ENCODE results near the gene GHDC.
"Not testable (repeated sequence)": the region's sequence is repeated elsewhere in the genome, so short reads cannot be mapped to it uniquely, and the experiment has no call there.

The GHDC gene

DNA sequence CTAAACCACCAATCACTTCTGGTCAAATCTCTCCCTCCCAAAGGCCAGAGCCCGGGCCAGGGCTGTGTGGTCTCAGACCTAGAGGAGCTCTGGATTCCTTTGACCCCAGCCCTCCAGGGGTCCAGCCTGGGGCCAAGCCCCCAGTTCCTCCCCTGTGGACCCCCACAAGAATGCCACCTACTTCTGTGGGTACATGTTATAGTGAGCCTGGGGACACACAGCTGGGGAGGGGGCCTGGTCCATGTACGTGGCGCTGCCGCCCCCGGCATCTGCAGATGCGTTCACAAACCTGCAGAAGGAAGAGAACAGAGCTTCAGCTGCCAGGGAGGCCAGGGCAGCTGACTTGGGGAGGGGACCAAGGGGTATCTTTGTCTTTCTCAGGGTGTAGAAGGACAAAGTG, 7.9 kb upstream of the GHDC start:
- DNase-seq: no peak

DNA sequence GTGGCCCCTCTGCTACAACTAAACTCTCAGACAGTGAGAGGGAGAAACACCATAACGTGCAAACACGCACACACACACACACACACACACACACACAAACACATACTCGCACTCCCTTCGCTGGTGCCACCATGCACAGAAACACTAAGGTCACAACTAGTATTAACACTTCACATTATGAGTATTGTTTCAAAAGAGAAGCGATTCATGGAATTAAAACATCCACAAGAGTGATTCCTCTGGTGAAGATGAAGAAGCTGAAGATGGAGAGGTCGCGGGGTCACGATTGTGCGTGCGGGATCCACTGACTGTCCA, 7.1 kb upstream of the GHDC start:
- no peak for DNase-seq

DNA sequence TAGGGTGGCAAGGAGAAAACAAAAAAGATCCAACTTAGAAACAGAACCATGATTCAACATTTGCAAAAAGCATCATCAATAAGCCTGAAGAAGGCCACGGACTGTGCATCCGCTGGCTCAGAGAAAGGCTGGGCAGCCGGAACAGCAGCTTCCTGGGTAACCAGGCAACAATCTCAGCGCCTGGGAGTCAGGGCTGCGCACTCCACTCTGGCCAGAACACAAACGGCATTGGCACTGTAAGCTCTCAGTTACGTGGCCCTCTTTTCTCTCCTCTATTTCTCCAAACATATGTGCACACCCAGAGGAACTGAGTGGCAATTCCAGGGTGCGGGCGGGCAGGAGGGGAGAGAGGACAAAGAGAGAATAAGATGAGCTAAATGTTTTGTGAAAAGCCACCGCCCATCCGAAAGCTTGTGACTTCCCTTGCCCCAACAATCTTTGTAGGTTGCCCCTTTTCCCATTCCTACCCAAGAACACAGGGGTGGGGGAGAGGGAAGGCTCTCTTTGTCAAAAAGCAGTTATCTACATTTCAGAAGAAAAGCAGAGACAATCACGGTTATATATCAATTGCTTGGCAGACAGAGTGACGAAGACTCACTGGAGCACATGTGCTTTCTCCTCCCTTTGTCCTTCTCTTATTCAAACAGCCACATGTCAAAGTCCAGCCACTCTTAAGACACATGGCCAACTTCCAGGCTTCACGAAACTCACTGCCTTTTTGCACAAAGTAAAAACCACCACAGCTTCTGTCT, 6.6 kb upstream of the GHDC start:
- DNase-seq: no peak

DNA sequence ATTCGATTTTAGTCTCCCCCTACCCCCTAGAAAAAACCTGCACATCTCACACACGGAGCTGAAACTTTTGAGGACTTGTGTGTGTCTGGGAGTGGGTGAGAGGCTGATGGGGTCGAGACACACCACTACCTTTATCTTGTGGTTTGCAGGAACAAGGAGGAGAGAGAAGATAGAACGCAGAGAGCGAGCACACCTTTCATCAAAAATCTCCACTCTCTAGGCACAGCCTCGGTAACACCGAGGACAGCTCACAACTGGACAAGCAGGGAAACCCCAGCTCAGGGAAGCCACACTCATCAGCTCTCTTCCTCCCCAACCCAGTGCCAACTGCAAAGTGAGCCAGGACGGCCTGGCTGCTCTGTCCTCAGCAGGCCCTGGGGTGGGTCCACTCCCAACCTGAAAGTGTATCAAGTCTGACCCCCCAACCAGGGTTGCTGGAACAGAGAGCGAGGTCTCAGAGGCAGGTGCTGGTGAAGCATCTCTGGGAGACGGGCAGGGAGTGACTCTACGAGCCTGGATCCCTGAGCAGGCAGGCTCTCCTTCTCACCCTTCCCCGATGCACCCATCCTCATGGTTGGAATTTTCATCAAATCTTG, 5.2 kb upstream of the GHDC start:
- no peak for DNase-seq

DNA sequence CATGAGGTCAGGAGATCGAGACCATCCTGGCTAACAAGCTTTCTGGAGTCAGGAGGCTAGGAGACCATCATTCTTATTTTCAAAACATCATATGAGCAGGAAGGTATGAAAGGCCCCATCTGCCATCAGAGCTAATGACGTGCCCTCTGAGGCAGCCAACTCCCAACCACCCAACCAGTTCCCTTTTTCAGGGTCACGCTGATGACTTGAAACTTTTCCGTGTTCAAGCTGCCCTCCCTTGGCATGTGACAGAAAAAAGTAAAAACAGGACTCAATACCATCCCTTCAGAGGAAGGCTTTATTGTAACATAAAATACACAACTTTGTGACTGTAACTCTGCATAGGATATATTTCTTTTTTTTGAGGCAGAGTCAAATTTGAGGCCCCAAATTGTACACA, 4.6 kb upstream of the GHDC start:
- no peak for DNase-seq

DNA sequence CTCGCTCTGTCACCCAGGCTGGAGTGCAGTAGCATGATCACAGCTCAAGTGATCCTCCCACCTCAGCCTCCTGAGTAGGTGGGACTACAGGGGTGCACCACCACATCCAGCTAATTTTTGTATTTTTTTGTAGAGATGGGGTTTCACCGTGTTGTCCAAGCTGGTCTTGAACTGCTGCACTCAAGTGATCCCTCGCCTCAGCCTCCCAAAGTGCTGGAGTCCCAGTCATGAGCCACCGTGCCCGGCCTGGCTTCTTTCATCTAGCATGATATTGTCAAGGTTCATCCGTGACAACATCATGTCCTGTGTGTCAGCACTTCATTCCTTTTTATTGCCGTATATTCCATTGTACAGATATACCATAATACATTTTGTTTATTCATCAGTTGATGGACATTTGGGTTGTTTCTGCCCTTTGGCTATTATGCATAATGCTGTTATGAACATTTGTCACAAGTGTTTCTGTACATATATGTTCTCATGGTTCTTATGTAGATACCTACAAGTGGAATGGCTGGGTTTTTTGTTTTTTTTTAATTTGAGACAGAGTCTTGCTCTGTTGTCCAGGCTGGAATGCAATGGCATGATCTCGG, 3.4 kb upstream of the GHDC start:
- DNase-seq: no peak

DNA sequence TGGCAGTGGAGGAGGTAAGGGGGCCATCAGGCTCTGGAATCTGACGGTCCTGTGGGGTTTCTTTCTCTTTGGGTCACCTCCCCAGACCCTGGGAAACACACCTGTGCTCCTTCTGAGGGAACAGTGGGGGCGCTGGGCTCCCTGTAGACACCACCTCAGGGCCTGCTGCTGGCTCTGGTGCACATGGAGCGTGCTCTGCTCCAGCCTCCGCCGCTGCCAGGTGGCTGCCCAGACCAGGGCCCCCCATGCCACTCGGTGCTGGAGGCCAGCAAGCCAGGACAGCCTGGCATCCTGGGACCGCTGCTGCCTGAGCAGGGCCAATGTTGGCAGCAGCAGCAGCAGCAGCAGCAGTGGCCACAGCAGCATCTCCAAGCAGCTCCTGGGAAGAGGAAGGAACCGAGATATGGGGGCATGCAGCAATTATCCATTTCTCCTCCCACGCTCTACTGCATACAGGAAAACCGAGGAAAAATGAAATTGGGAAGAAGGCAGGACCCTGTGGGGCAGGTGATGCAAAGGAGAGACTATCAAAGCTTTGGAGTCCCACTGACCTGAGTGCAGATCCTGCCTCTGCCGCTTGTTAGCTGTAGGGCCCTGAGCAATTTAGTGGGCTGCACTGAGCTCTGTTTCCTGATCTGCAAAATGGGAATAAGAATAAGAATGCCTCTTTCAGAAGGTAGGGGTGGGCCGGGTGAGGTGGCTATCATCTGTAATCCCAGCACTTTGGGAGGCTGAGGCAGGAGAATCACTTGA, 902 bp downstream of the GHDC start:
- DNase-seq: no peak

DNA sequence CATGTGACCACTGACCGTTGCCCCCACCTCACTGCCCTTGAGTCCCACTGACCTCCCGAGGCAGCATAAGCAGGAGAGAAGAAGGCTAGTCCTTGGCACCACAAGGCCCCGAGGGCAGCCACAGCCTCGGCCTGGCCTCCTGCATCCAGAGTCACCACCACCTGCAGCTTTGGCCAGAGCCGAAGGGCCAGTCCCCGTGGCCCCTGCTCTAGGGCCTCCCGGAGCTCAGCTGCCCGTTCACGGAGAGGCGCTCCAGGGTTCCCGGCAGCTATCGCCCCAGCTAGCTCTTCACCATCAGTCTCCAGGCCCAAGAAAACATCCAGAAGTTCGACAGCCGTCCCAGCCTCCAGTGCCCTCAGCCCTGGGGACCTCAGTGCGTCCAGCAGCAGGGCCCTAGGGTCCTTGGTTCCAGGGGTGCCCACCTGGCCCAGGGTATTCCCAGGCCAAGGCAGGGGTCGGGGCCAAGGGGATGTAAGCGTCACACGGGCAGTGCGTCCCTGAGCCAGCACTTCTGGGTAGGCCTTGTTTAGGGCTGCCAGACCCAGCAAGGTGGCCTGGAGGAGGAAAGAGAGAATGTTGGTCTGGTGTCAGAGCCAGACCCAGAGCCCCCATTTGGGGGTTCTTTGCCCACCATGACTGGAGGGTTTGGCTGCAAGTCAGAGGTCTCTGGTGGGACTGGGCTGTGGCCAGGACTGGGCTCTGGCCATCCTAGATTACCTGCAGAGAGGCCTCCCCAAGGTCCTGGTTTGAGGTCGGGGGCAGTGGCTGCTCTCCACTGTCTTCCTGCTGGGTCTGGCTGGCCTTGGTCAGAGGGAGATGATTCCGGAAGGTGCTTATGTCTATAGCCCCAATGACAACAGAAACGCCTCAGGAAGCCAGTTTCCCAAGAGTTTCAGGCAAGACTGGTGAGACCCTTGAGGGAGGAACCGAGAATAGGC, 1.8 kb downstream of the GHDC start:
- DNase-seq: no peak

DNA sequence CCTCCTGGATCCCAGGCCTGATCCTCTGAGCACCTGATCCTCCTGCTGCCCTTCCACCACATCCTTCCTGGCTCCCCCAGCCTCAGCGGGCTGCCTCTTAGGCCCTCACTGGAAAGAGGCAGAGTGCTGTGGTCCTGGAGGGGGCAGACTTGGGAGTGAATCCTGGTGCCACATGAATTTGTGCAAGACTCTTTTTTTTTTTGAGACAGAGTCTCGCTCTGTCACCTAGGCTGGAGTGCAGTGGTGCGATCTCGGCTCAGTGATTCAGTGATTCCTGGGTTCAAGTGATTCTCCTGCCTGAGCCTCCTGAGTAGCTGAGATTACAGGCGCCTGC, 3.1 kb downstream of the GHDC start:
- DNase-seq: no peak

DNA sequence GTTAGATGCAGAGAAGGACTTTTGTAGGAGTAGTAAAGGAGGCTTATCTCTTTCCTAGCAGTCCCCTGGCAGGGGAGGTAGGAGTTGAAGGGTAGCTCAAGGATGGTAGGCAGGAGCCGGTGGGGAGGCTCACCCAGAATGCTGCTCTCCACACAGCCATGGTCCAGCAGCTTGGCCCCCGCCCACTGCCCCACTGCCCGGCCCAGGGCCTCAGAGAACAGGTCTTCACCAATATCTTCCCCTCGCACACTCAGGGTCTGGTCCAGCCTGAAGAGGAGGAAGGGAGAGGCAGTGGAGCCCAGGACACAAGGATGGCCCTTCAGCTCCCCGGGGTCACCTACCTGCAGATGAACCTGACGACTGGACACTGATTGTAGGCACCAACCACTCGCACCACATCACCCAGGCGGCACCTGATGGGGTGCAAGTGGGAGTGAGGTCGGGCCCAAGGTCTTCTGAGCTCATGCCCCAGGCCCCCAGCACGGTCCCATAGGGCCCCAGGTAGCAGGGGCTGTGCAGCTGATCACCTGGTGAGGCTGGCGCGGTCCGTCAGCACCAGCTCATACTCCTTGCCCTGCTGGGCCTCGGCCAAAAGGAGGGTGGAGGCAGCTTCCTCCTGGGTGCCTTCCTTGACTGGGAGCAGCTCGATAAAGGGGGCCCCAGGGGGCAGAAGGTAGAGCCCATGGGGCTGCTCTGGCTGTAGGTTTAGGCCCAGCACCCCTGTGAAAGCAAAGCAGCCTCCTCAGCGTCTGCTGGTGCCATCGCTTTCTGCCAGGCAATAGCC, 3.6 kb downstream of the GHDC start:
- DNase-seq: no peak

DNA sequence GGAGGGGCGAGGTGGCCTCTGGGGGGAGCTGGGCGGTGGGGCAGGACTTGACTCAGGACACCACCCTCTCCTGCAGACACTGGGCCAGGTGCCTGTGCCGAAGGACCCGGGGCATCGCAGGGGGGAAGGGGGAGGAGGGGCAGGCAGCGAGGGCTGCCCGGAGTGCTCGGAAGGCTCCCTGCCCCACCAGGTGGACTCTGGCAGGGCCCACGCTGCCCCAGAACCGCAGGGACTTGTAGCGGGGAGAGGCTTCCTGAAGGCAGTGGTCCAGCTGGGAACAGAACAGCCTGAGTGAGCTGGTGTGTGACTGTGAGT, 4.7 kb downstream of the GHDC start:
- DNase-seq: no peak

DNA sequence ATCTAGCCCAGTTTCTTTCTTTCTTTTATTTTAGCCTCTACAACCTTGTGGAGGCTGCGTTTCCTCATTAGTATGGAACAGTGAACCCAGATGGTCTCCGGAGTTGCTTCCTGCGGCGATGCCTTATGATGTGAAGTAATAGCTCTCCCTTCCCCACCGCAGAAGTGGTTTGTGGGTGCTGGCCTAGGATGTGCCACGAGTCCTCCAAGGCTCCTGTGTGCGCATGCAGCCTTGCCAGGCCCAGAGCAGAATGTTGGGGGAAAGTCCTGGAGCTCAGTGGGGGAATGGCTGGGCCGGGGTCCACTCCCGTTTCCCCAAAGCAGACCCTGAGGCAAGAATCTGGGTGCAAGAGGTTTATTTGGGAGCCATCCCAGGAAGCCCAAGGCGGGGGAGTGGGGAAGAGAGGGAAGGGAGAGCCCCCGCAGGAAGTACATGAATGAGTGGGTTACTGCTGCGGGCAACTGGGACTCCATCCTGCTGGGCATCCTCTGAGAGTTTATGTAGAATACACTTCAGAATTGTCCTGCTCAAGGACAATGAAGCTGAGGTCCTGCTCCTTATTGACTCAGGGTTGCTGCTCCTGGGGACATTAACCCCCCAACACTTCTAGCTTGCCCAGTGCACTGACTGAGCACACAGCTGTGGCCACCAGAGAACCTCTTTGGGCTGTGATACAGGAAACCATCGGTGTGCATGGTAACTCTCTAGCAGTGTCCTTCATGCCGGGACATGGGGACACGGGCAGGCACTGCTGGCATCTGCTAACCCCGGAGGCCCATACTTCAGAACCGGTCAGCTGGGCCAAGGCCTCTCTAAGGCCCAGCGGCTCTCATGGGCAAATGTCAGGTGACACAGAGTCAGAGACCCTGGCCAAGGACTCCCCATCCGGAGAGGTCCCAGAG, 5.3 kb downstream of the GHDC start:
- no peak for DNase-seq

DNA sequence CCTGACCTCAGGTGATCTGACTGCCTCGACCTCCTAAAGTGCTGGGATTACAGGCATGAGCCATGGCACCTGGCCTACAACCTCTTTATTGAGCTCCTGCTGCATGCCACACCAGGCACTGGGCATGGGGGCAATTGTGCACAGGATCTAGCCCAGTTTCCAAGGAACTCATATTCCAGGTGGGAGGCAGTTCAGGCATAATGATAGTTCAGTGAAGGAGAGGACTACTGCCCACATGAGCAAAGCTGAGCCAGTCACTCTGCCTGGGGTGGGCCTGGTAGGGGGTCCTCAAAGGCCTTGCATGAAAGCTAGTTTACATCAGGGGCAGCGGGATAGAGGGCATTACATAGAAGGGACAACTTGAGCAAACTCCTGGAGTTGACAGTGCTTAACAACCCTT, 6.5 kb downstream of the GHDC start:
- no peak for DNase-seq

DNA sequence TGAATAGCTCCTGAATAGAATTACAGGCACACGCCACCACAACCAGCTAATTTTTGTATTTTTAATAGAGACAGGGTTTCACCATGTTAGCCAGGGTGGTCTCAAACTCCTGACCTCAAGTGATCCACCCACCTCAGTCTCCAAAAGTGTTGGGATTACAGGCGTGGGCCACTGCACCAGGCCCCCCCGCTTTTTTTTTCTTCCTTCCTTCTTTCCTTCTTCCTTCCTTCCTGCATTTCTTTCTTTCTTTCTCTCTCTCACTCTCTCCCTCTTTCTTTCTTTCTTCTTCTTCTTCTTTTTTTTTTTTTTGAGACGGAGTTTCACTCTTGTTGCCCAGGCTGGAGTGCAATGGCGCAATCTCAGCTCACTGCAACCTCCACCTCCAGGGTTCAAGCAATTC, 8.1 kb downstream of the GHDC start:
- DNase-seq: not testable (repeated sequence)

DNA sequence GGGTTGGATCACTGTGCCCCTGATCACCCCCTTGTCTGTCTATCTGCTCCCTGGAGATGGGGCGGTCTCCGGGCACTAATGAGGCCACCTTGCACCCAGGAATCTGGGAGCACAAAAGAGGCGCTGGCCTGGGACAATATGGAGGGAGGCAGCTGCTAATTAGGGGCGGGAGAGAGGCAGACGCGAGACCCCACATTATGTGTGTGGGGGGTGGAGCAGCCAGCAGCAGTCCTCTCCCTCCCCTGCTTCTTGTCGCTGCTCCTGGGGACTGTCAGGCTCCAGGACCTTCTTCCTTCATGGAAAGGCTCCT, 8.7 kb downstream of the GHDC start:
- no peak for DNase-seq

DNA sequence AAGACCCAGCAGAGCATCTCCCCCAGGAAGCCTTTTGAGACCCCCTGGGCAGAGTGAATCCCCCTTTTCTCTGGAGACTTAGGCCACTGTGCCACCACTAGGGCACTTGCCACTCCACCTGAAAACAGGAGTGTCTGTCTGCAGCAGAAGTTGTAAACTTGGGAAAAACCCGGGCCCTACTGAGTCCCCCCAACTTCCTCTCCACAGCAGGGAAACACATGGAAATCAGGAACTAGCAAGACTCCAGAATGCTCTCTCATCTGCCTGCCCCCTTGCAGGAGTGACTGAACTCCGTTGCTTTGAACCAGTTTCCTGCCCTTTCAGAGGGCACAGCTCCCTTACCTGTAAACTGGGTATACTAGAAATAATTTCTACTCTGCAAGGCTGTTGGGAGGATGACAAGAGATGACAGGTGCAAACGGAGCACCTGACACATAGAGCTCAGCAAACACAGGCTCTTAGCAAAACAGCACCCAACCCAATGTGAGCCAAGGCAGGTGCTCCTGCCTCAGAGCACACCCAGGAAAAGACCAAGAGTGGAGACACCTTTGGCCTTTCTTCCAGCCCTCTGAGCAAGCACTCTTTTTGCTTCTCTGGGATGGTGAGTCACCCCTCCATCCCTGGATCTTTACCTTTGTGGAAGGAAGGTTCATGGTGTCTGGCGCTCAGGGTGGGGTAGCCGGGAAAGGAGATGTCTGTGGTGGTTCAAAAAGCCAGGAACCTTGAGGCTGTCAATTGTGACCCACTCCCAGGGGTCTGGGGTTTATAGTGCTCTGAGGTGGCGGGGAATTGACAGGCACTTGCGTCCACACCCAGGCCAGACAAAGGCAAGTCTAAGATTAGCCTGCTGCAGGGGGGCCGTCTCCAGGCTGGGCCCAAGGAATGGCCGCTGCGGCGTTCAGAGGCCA, 9.3 kb downstream of the GHDC start, which contains the start of gene HCRT:
TSS of gene HCRT (minus strand) at position 740 of the 908 bp plus-strand sequence. CDS start at position 653, 87 bp downstream.
- no peak for DNase-seq

DNA sequence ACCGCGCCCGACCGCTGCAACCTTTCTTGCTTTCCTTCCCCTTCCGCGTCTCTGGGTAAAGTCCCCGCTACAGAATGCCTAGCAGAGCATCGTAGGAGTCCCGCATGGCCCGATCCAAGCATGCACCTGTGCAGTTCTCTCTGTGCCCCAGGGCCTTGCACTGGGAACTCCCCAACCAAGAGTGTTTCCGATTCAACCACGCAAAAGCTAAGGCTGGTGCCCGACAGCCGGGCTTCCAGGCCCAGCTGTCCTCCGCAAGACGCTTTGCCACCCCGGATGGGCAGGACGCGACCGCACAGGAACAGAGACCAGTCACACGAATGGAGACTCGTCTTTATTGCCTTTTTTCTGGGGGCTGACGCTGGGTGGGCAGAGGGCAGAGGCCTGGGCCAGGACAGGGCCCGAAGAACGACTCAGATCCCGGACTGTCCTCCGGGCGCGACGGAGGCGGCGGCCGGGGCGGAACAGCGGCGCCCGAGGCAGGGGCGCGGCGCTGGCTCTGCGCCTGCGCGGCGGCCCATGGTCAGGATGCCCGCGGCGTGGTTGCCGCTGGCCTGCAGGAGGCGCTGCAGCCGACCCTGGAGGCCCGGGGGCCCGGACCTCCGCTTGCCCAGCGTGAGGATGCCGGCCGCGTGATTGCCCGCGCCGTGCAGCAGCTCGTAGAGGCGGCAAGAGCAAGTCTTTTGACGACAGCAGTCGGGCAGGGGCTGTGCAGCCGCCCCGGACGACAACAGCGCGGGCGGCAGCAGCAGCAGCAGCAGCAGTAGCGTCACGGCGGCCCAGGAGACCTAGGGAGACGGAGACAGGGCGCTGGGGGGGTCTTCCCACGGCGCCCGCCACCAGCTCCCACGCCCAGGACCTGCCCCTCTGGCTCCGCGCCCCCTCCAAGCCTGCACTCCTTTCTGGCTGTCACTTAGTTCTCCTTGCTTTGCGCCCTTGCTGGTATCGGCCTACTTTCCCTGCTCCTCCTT, 10.3 kb downstream of the GHDC start:
- DNase-seq: peak; percentile 79 to 87

DNA sequence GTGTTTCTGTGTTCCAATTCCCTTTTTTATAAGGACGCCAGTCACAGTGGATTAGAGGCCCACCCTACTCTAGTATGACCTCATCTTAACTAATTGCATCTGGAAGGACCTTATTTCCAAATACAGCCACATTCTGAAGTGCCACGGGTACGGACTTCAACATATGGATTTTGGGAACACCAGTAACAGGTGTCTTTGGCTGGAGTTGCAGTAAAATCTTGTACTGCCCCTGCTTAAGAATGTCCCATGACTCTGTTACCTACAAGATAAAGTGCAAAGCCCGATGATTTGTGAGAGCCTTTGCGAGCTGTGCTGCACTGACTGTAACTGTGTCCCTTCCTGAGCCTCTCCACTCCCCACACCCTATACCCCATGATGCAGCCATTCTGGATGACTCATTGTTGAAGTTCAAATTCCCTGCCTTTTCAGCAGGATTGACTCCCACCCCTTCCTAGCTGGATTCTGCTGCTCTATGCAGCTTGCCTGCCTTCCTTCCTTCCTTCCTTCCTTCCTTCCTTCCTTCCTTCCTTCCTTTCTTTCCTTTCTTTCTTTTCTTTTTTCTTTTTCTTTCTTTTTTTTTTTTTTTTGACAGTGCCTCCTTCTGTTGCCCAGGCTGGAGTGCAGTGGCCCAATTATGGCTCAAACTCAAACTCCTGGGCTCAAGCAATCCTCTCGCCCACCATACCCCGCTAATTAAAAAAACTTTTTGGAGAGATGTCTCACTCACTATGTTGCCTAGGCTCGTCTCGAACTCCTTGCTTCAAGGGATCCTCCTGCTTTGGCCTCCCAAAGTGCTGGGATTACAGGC, 11.2 kb downstream of the GHDC start:
- DNase-seq: no peak
